A549 (cell line): ENCODE measurements around the gene ACSF3.

Experiments
- ESRRA ChIP-seq: fragments of 150-350 bp; IDR thresholded peaks from 2 replicates; pipeline ENCODE4 v1.6.1; 2014; ENCODE audit warnings: mild to moderate bottlenecking, low read length, borderline replicate concordance
- MAZ ChIP-seq: fragments of 150-350 bp; IDR thresholded peaks from 2 replicates; pipeline ENCODE4 v1.6.1; 2014; ENCODE audit warnings: antibody characterized with exemption, low read depth, low read length, borderline replicate concordance
- RAD21 ChIP-seq, 2 experiments: fragments of >200 bp in 1 of 2; sonication (Bioruptor Twin) in 1 of 2; formaldehyde crosslinking in 1 of 2; IDR thresholded peaks in 1 of 2; conservative IDR thresholded peaks in 1 of 2; 2 replicates in 1 of 2; 3 replicates in 1 of 2; pipeline ENCODE4 v1.6.1; 2012 to 2018; ENCODE audit warnings: inconsistent platforms in 1 of 2
- TF ChIP-seq, protein P1 (sequence below): fragments of 250-450 bp; sonication (Bioruptor Pico); IDR thresholded peaks from 2 replicates; pipeline ENCODE4 v1.5.0; 2021; ENCODE audit warnings: mild to moderate bottlenecking, moderate library complexity, borderline replicate concordance

DNA sequence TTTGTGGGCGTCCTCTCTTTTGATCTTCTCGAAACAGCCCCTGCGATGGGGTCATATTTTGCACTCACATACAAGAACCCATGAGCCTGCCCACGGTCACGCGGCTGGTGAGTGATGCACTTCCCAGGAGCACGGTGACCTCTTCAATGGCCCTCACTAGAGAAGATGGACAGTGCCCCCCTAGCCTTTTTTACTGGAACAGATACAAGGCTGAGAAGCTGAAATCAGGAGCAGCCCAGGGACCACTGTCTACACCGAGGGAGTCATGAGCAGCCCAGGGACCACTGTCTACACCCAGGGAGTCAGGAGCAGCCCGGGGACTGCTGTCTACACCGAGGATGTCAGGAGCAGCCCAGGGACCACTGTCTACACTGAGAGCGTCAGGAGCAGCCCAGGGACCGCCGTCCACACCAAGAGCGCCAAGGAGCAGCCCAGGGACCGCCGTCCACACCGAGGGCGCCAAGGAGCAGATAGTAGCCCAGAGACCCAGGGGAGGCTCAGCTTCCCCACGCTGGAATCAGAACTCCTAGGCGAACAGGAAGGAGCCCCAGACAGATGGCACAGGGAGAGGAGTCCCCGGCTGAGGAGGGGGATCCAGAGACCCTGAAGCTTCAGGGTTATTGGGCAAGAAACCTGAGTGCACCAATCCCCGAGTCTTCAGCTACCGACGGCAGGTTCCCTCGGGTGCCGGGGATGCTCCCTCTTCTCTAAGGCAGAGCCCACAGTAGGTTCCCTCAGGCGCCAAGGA lies 23.7 kb downstream of the ACSF3 start:
- TF ChIP-seq RAD21 (conservative IDR thresholded peaks at IDR 0.05 in 1 of 2, IDR thresholded peaks at IDR 0.05 in 1 of 2): no peak
- TF ChIP-seq MAZ: no peak
- TF ChIP-seq, protein P1, sequence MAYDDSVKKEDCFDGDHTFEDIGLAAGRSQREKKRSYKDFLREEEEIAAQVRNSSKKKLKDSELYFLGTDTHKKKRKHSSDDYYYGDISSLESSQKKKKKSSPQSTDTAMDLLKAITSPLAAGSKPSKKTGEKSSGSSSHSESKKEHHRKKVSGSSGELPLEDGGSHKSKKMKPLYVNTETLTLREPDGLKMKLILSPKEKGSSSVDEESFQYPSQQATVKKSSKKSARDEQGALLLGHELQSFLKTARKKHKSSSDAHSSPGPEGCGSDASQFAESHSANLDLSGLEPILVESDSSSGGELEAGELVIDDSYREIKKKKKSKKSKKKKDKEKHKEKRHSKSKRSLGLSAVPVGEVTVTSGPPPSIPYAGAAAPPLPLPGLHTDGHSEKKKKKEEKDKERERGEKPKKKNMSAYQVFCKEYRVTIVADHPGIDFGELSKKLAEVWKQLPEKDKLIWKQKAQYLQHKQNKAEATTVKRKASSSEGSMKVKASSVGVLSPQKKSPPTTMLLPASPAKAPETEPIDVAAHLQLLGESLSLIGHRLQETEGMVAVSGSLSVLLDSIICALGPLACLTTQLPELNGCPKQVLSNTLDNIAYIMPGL (CRISPR knock-in tag): no peak
- TF ChIP-seq ESRRA: no peak
